CD4-positive, alpha-beta memory T cell (primary cell): ENCODE data around the gene ATMIN. TPM values are rescaled to one million over a fixed set of nuclear protein-coding genes. Genes with fewer than 3 reads are reported as not detected.
A peak's percentile ranks its signal among the peaks of the same experiment; 100 is the strongest.

Source experiments
- CTCF ChIA-PET: fragments of 350-600 bp; sonication (Branson Sonifier 250); formaldehyde crosslinking; loops from one replicate; lab custom pipeline; 2021; ENCODE audit warnings: inconsistent platforms; ENCODE audit not compliant: partially characterized antibody; lab: Charles Lee
- POLR2A ChIA-PET: fragments of 350-600 bp; sonication (Branson Sonifier 250); formaldehyde crosslinking; loops from one replicate; lab custom pipeline; 2021; ENCODE audit not compliant: partially characterized antibody; lab: Charles Lee
- DNase-seq, 5 donors: peaks; one replicate each; pipeline versions ENCODE4 v3.0.0 to v3.0.0-alpha.2; 2020 to 2022; ENCODE audit warnings: mixed read lengths in 1 of 5
- H3K27ac ChIP-seq: one replicate; pipeline ENCODE4 v1.7.0; 2013; ENCODE audit warnings: low read depth, low read length
- H3K27me3 ChIP-seq: 2 replicates; pipeline ENCODE4 v1.7.0; 2013; ENCODE audit warnings: mild to moderate bottlenecking, low read length, moderate library complexity; ENCODE audit not compliant: insufficient read depth
- H3K36me3 ChIP-seq: 2 replicates; pipeline ENCODE4 v1.7.0; 2013; ENCODE audit warnings: mild to moderate bottlenecking, low read length, moderate library complexity; ENCODE audit not compliant: insufficient read depth
- H3K4me1 ChIP-seq: 2 replicates; pipeline ENCODE4 v1.7.0; 2013; ENCODE audit warnings: mild to moderate bottlenecking, low read length, moderate library complexity; ENCODE audit not compliant: insufficient read depth
- H3K4me3 ChIP-seq, 2 donors: one replicate each; pipeline ENCODE4 v1.7.0; 2013; ENCODE audit warnings: low read length in 2 of 2, mild to moderate bottlenecking in 1 of 2
- H3K9me3 ChIP-seq, 2 donors: one replicate each; pipeline ENCODE4 v1.7.0; 2013; ENCODE audit warnings: low read length in 2 of 2, control low read depth in 1 of 2; ENCODE audit not compliant: control insufficient read depth in 1 of 2
- H3K27ac Mint-ChIP-seq, 7 donors: one replicate each; pipeline ENCODE4 v1.8.0; 2020 to 2021; ENCODE audit warnings: mixed read lengths in 7 of 7, mild to moderate bottlenecking in 6 of 7, inconsistent platforms in 3 of 7, moderate library complexity in 3 of 7
- H3K27me3 Mint-ChIP-seq, 2 donors: one replicate each; pipeline ENCODE4 v1.8.0; 2020 to 2021; ENCODE audit warnings: mixed read lengths in 2 of 2
- H3K36me3 Mint-ChIP-seq, 2 donors: one replicate each; pipeline ENCODE4 v1.8.0; 2020 to 2021; ENCODE audit warnings: mixed read lengths in 2 of 2, inconsistent platforms in 1 of 2, mild to moderate bottlenecking in 1 of 2
- H3K4me1 Mint-ChIP-seq, 4 donors: one replicate each; pipeline ENCODE4 v1.8.0; 2020 to 2021; ENCODE audit warnings: mixed read lengths in 4 of 4, mild to moderate bottlenecking in 1 of 4
- H3K4me3 Mint-ChIP-seq, 8 donors: one replicate each; pipeline ENCODE4 v1.8.0; 2020 to 2021; ENCODE audit warnings: mixed read lengths in 8 of 8, mild to moderate bottlenecking in 7 of 8, moderate library complexity in 6 of 8, inconsistent platforms in 3 of 8
- H3K9me3 Mint-ChIP-seq, 8 donors: one replicate each; pipeline ENCODE4 v1.8.0; 2020 to 2021; ENCODE audit warnings: mixed read lengths in 8 of 8, mild to moderate bottlenecking in 5 of 8, inconsistent platforms in 3 of 8, moderate library complexity in 1 of 8
- intact Hi-C: fragments of 100-400 bp; cut with micrococcal nuclease; formaldehyde crosslinking; loops from one replicate; pipeline ENCODE4 v1.15.1; 2023
- polyA plus RNA-seq, 2 donors: library from polyadenylated mRNA; unstranded; fragments of 300-500 nt; fragmentation: Illumina TruSeq; gene quantifications; one replicate each; pipeline ENCODE4 v1.2.3, GENCODE V29; 2021
- total RNA-seq, 2 experiments: library from RNA; stranded (reverse); gene quantifications; one replicate each; pipeline ENCODE4 v1.2.3, GENCODE V29; 2021

Gene ATMIN
- total and polyA plus RNA-seq, 4 experiments from 2014 or later: 26.1 to 46.3 (median 42.3) TPM

DNA sequence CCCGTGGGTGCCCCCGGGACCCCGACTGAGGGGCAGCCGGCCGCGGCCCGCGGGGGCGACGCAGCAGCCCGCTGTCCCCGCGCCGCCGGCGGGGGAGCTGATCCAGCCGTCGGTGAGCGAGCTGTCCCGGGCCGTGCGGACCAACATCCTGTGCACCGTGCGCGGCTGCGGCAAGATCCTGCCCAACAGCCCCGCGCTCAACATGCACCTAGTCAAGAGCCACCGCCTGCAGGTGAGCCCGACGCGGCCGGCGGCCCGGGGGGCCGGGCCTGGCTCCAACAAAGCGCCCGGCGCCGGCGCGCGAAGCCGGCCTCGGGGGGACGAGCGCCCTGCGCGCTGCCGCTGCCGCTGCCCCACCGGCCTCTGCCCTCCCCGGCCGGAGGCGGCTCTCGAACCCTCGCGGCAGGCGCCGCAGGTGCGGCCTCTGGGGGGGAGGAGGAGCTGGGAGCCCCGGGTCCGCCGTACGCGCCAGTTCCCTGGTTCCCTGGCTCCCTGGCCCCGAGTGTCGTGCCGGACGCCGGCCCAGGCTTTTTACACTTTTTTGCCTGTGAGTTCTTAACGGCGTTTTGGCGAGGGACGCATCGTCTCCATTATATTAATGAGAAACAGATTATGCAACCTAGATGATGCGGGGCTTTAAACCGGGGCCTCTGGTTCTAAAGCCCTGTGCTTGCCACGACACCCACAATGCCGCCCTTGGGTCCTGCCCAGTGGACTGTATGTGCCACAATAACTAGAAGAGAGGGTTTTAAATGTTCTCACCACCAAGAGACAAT, 521 bp downstream of the ATMIN start:
- peaks cover under 1% of the 10 kb centered on the region for H3K36me3 ChIP-seq
- H3K4me3 ChIP-seq: peak overlapping the region; percentile 56 to 68
- no peaks in the 10 kb centered on the region for H3K27me3 ChIP-seq
- POLR2A ChIA-PET: interaction anchor here (0.6 to 6.7 kb wide), 9 partner anchors 9 to 279 kb away, joined by 3 to 66 read pairs (median 4); partner anchors contain the start of genes C16orf46, CENPN, CMC2 and GAN
- H3K27ac Mint-ChIP-seq: peak overlapping the region; percentile 35 to 89 (median 85)
- peaks cover 8 to 11% of the 10 kb centered on the region in 2 donors for H3K36me3 Mint-ChIP-seq
- peak in 1 of 5 donors; percentile 62 for DNase-seq
- CTCF ChIA-PET: interaction anchor here (0.6 to 6.4 kb wide), 17 partner anchors 10 to 56 kb away, joined by 3 to 91 read pairs (median 5); partner anchors contain the start of genes C16orf46, CENPN and CMC2
- intact Hi-C loops: loop anchor here (1.0 kb wide), 3 partner anchors 29 to 60 kb away; partner anchors contain the start of genes C16orf46, CENPN and GCSH
- peaks cover 29% of the 10 kb centered on the region for H3K4me1 ChIP-seq
- H3K4me1 Mint-ChIP-seq: peaks cover 21 to 42% (median 30%) of the 10 kb centered on the region in 4 donors
- peak overlapping the region; percentile 50 for H3K27ac ChIP-seq
- H3K27me3 Mint-ChIP-seq: no peaks in the 10 kb centered on the region
- H3K4me3 Mint-ChIP-seq: peak overlapping the region; percentile 83 to 91 (median 88)
- no peaks in the 10 kb centered on the region for H3K9me3 Mint-ChIP-seq
- H3K9me3 ChIP-seq: no peaks in the 10 kb centered on the region

DNA sequence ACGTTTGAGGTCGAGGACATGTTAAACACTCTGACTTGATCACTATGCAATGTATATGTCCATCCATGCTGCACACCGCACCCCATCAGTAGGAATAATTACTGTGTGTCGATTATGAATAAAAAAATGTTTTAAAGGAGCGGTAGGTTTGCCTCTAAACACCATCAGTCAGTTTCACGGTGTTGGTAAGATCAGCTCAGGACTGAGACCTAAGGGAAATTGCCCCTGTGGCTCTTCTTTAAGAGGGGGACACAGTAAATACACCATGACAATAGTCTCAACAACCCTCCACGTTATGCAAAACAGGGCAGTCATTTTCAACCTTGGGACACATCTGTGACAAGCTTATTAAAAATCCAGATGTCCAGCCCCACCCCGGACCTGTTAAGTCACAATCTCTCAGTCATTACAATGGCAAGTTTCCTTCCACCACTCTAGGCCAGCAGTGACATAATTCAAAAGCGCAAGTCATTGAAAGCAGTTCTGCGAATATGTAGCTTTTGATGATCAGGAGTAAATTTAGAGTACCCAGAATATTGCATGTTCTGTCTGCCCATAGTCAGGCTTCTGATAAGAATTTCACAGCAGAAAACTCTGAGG, 1.2 kb downstream of the ATMIN start:
- Mint-ChIP-seq H3K4me1 (peaks cover 21 to 42% (median 32%) of the 10 kb centered on the region in 4 donors), H3K27me3 (no peaks in the 10 kb centered on the region), H3K36me3 (peaks cover 14 to 17% of the 10 kb centered on the region in 2 donors), H3K9me3 (no peaks in the 10 kb centered on the region), H3K4me3 (peak overlapping the region; percentile 83 to 91 (median 88)), H3K27ac (peak overlapping the region; percentile 35 to 89 (median 85))
- Histone ChIP-seq H3K9me3 (no peaks in the 10 kb centered on the region), H3K27me3 (no peaks in the 10 kb centered on the region), H3K27ac (peak overlapping the region; percentile 50), H3K36me3 (peaks cover 7% of the 10 kb centered on the region), H3K4me3 (peak overlapping the region; percentile 56 to 68), H3K4me1 (peaks cover 29% of the 10 kb centered on the region)
- DNase-seq: no peak
- ChIA-PET CTCF (interaction anchor here (1.2 to 6.4 kb wide), 8 partner anchors 17 to 44 kb away, joined by 3 to 91 read pairs (median 15); partner anchors contain the start of genes C16orf46, CENPN and CMC2), POLR2A (interaction anchor here (1.0 to 6.7 kb wide), 4 partner anchors 22 to 40 kb away, joined by 4 to 66 read pairs (median 24); partner anchors contain the start of genes C16orf46, CENPN and CMC2)
- intact Hi-C loops: no loop called here

DNA sequence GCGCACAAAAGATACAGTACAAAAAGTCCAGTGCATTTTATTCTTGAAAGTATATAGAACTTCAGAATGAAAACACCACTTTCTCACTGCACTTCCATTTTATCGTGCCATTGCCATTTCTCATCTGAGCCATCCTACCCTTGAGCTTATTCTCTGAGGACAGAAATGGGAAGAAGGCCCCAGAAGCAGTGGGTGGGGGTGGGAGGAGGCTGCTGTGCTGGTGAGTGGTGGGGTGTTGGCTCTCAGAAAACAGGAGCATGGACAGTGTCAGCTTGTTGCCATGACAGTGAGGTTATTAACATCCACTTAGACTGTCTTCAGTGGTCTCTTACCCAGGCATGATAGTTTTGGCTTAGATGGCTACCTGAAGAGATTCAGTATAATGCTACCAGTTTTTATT, 4.5 kb downstream of the ATMIN start:
- peaks cover 28% of the 10 kb centered on the region for H3K4me1 ChIP-seq
- no peaks in the 10 kb centered on the region for H3K9me3 ChIP-seq
- Mint-ChIP-seq H3K4me1 (peaks cover 21 to 41% (median 29%) of the 10 kb centered on the region in 4 donors), H3K4me3 (no peak overlapping the region), H3K9me3 (peaks cover 0 to 2% (median 0%) of the 10 kb centered on the region in 8 donors), H3K36me3 (peaks cover 45 to 48% of the 10 kb centered on the region in 2 donors), H3K27ac (peak overlapping the region in 1 of 7 donors; percentile 53), H3K27me3 (no peaks in the 10 kb centered on the region)
- POLR2A ChIA-PET: no interaction called here
- peaks cover 35% of the 10 kb centered on the region for H3K36me3 ChIP-seq
- intact Hi-C loops: no loop called here
- no peak overlapping the region for H3K4me3 ChIP-seq
- DNase-seq: no peak
- CTCF ChIA-PET: no interaction called here
- no peaks in the 10 kb centered on the region for H3K27me3 ChIP-seq
- no peak overlapping the region for H3K27ac ChIP-seq

DNA sequence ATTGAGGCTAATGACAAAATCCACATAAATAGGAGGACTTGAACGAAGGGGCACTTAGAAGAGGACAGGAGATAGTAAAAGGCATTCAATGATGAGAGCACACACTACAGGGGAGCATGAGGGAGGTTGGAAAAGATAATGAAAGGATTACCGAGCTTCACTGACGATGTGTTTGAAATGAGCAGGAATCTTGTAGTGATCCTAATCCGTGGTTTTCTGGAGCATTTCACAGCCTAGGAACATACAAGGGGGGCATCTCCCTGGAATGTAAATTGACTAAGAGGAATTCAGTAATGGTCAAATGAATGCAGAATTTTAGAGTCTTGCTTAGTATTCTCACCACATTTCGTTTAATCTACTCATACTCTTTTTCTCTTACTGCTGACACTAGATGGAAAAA, 5.2 kb downstream of the ATMIN start:
- peaks cover 25% of the 10 kb centered on the region for H3K4me1 ChIP-seq
- H3K9me3 Mint-ChIP-seq: peaks cover 0 to 2% (median 0%) of the 10 kb centered on the region in 8 donors
- H3K4me3 ChIP-seq: no peak overlapping the region
- no peaks in the 10 kb centered on the region for H3K27me3 ChIP-seq
- H3K9me3 ChIP-seq: no peaks in the 10 kb centered on the region
- peaks cover 50 to 53% of the 10 kb centered on the region in 2 donors for H3K36me3 Mint-ChIP-seq
- H3K27ac ChIP-seq: no peak overlapping the region
- H3K4me3 Mint-ChIP-seq: no peak overlapping the region
- no peak for DNase-seq
- peak overlapping the region in 2 of 7 donors; percentile 23 to 53 for H3K27ac Mint-ChIP-seq
- intact Hi-C loops: no loop called here
- H3K4me1 Mint-ChIP-seq: peaks cover 20 to 38% (median 28%) of the 10 kb centered on the region in 4 donors
- no peaks in the 10 kb centered on the region for H3K27me3 Mint-ChIP-seq
- CTCF ChIA-PET: no interaction called here
- peaks cover 35% of the 10 kb centered on the region for H3K36me3 ChIP-seq
- POLR2A ChIA-PET: no interaction called here

DNA sequence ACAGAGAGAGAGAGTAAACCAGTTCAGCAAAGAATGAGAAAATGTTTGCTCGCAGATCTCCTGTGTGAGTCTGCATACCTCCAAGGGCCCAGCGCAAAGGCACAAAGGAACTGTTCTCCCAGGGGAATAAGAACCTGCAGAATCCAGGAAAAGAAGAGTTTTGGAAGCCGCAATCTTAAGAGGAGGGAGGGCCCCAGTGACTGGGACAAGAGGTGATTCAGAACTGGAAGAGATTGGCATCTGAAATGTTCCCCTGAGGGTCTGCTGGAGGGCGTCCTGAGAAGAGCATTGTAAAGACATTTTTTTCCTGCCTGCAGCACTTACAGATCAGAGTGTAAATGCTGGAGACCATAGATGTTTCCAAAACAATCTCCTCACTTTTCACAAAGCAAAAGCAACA, 6.1 kb downstream of the ATMIN start:
- Mint-ChIP-seq H3K36me3 (peaks cover 50 to 53% of the 10 kb centered on the region in 2 donors), H3K4me1 (peaks cover 17 to 34% (median 24%) of the 10 kb centered on the region in 4 donors), H3K27me3 (no peaks in the 10 kb centered on the region), H3K9me3 (peaks cover 0 to 2% (median 0%) of the 10 kb centered on the region in 8 donors), H3K27ac (no peak overlapping the region), H3K4me3 (no peak overlapping the region)
- DNase-seq: no peak
- H3K27me3 ChIP-seq: no peaks in the 10 kb centered on the region
- ChIA-PET CTCF (no interaction called here), POLR2A (no interaction called here)
- intact Hi-C loops: no loop called here
- no peak overlapping the region for H3K27ac ChIP-seq
- H3K4me3 ChIP-seq: no peak overlapping the region
- H3K9me3 ChIP-seq: no peaks in the 10 kb centered on the region
- peaks cover 35% of the 10 kb centered on the region for H3K36me3 ChIP-seq
- H3K4me1 ChIP-seq: peaks cover 21% of the 10 kb centered on the region

DNA sequence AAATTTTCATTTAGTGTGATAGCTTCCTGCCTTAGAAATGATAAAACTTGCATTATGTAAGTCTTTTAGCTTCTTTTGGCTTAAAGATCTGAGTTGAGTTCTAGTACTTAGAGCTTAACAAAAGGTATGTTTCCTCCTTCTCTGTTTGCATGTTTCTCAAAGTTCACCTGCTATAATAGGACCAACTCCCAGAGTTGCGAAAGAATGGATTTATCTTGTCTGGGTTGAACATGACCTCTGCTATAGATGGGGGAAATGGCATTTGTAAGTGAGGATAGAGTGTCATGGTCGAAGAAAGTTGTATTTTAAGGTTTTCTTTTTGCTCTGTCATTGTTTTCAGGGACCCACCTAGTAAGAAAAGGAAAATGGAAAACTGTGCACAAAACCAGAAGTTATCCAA, 7.2 kb downstream of the ATMIN start:
- Histone ChIP-seq H3K36me3 (peaks cover 35% of the 10 kb centered on the region), H3K27ac (no peak overlapping the region), H3K4me1 (peaks cover 10% of the 10 kb centered on the region), H3K9me3 (no peaks in the 10 kb centered on the region), H3K27me3 (no peaks in the 10 kb centered on the region), H3K4me3 (no peak overlapping the region)
- intact Hi-C loops: no loop called here
- Mint-ChIP-seq H3K9me3 (peaks cover 0 to 2% (median 0%) of the 10 kb centered on the region in 8 donors), H3K27ac (no peak overlapping the region), H3K4me3 (no peak overlapping the region), H3K27me3 (no peaks in the 10 kb centered on the region), H3K36me3 (peaks cover 51 to 57% of the 10 kb centered on the region in 2 donors), H3K4me1 (peaks cover 8 to 23% (median 14%) of the 10 kb centered on the region in 4 donors)
- no peak for DNase-seq
- POLR2A ChIA-PET: no interaction called here
- CTCF ChIA-PET: no interaction called here

DNA sequence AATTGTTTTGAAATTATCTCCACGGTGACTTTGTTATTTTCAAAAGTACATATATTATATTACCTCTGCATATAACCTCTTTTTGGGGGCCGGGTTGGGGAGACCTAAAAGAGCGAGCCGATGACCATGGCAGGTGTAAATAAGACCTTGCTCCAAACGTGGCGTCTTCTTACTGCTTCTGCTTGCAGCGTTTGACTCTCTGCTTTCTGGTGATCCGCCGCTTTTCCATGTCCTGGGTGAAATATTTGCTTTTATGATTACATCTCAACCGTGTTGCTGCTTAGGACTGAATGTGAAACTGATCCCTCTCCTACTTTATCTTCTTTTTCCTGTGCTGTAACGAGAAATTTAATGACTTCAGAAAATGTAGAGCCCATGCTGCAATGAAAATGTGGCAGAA, 18.1 kb downstream of the ATMIN start:
- no peak for DNase-seq
- no peaks in the 10 kb centered on the region for H3K9me3 ChIP-seq
- H3K27me3 Mint-ChIP-seq: peaks cover 0 to 3% of the 10 kb centered on the region in 2 donors
- no peak overlapping the region for H3K27ac Mint-ChIP-seq
- no peak overlapping the region for H3K27ac ChIP-seq
- ChIA-PET CTCF (interaction anchor here (1.0 kb wide), 1 partner anchor 18 kb away, joined by 3 read pairs; the partner anchor contains the start of gene ATMIN), POLR2A (no interaction called here)
- no peaks in the 10 kb centered on the region for H3K4me1 ChIP-seq
- no peak overlapping the region for H3K4me3 ChIP-seq
- H3K27me3 ChIP-seq: no peaks in the 10 kb centered on the region
- H3K36me3 ChIP-seq: no peaks in the 10 kb centered on the region
- H3K4me1 Mint-ChIP-seq: no peaks in the 10 kb centered on the region
- peaks cover 6 to 13% of the 10 kb centered on the region in 2 donors for H3K36me3 Mint-ChIP-seq
- H3K4me3 Mint-ChIP-seq: no peak overlapping the region
- peaks cover 0 to 23% (median 17%) of the 10 kb centered on the region in 8 donors for H3K9me3 Mint-ChIP-seq
- intact Hi-C loops: no loop called here
